SK-N-MC (cell line): ENCODE measurements around the gene PLEKHA6.

Source experiments
- EZH2 ChIP-seq: fragments of 200-600 bp; sonication (generic); IDR thresholded peaks from one replicate; pipeline ENCODE4 v1.6.1; 2017; ENCODE audit warnings: antibody characterized with exemption
- FOXP2 ChIP-seq: optimal IDR thresholded peaks from 2 replicates; pipeline ENCODE3; 2011; ENCODE audit warnings: mild to moderate bottlenecking, moderate library complexity; ENCODE audit not compliant: insufficient read depth; ENCODE audit errors: extremely low read length, control extremely low read depth

GRCh38 chr1:204203206-204203767 is 156.4 kb downstream of the PLEKHA6 start:
- TF ChIP-seq EZH2, result no peak
- no peak for TF ChIP-seq FOXP2
